GM18517 (cell line): ENCODE results near the gene ALKBH3.

Experiments
- ATAC-seq: cut with Tn5 transposase; IDR thresholded peaks from one replicate; pipeline ENCODE4 v1.9.1; 2021; ENCODE audit warnings: mild to moderate bottlenecking, moderate library complexity; ENCODE audit not compliant: unreplicated experiment

The ALKBH3 gene

GRCh38 chr11:43921561-43922294 is 41.1 kb downstream of the ALKBH3 start:
- no peak for ATAC-seq

GRCh38 chr11:43922295-43922648 is 41.6 kb downstream of the ALKBH3 start:
- no peak for ATAC-seq

- no peak for ATAC-seq
Observed at GRCh38 chr11:43922744-43923405, 42.2 kb downstream of the ALKBH3 start.

DNA sequence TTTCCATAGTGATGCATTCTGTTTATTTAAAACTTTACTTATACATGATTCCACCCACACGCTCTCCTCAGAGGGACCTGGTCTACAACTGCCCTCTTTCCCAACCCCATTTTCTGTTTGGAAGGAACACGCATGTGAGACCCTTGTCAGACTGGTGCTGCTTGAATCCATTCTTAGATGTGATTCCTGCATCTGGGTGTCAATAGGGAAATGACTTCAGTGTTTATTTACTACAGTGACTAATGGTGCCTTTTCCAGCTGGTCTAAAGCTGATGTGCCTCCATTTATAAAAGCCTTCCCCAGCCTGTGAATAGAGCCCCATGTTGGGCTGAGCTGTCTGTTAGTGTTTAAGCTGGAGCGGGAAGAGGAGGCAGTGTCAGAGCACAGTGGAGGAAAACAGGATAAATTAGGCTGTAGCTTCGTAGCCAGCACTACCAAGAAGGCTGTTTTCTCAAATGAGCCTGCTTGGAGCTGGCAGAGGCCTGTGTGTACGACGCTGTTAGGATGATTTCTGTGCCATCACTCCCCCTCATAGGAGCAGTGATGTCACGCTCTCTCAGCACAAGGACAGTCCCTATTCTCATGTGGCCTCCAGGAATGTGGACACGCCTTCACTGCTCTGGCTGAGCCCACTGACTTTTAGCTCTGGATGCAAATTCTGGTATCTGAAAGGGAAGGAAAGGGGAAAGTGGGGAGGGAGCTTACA is 42.9 kb downstream of the ALKBH3 start:
- no peak for ATAC-seq

DNA sequence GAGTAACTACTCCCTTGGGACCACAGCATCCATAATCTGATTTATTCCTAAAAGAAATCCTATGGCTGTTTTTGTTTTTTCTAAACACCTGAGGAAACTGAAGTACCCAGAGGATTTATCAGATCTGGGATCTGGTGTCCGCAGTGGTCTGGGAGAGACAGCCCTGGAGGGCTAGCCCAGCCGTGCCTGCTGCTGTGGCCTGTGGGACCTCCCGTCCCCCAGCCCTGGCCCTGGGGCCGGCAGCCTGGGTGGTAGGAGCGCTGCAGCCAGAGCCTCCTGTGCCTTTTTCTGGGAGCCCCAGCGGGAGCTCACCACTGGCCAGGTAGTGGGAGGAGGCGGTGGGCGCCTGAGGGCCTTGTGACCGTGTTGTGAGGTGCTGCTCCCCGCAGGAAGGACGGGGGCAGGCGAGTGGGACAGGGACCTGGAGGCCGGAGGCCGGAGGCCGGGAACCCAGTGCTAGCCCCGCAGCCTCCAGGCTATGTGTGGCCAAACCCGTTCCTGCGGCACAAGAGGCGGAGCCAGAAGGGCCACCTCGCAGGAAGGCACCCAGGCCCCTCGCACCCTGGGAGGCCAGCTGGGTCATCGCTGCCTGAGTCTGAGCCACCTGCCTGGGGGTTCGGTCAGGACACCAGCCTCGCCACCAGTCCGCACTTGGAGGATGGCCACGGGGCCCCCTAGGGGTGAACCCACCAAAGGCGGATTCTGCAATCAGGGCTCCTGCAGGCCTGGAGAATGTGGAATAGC is 43.7 kb downstream of the ALKBH3 start:
- ATAC-seq: no peak

DNA sequence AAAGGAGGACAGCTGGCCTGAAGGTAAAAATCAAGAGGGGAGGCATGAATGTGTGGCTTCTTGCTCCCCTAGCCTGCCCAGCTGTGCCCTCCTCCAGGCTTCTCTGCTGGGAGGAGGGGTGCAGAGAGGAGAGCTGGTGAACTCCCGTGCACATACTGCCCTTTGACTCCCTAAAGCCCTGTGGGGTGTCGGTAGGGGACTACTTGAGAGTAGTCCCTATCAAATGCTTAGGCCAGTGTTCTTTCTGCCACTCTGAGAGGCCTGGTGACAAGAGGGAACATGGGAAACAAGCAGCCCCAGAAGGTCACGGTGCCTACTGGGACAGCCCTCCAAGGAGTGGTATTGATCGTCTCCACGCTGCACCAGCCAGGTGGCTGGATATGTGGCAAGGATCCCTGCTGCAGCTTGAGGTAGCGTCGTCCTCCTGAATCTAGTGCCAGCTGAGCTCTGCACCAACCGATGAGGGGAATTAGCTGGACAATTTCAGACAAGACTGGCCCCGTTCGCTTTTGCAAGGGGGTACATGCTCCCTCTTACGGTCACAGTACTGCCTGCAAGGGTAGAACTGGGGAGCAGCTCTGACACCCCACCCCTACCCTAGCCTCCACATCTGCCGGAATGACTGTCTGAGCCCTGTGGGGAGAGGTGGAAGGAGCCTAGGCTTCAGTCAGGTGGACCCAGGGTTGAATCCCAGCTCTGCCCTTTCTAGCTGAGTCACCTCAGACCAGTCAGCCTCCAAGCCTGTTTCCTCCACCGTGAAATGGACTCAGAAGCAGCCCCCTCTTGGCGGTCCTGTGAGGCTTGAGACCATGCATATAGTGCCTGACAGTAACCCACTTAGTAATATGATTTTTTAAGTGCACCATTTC is 44.7 kb downstream of the ALKBH3 start:
- ATAC-seq: no peak

GRCh38 chr11:43925932-43926505 is 45.4 kb downstream of the ALKBH3 start:
- no peak for ATAC-seq

DNA sequence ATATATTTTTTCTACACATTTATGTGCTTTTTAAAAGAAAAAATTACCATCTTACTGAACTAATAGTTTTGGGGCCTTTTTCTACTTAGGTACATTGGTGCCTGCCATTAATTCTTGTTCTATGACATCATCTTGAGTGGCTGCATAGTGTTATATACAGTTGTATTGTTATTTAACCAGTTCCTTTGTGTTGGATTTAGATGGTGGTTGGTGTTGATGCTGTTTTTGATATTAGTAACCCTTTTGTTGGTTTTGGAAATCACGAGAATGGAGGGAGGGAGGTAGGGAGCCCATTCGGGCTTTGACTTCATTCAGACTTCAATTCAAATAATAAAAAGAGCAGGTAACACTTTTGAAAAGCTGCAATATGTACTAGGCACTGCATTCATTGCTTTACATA is 46.4 kb downstream of the ALKBH3 start:
- no peak for ATAC-seq

DNA sequence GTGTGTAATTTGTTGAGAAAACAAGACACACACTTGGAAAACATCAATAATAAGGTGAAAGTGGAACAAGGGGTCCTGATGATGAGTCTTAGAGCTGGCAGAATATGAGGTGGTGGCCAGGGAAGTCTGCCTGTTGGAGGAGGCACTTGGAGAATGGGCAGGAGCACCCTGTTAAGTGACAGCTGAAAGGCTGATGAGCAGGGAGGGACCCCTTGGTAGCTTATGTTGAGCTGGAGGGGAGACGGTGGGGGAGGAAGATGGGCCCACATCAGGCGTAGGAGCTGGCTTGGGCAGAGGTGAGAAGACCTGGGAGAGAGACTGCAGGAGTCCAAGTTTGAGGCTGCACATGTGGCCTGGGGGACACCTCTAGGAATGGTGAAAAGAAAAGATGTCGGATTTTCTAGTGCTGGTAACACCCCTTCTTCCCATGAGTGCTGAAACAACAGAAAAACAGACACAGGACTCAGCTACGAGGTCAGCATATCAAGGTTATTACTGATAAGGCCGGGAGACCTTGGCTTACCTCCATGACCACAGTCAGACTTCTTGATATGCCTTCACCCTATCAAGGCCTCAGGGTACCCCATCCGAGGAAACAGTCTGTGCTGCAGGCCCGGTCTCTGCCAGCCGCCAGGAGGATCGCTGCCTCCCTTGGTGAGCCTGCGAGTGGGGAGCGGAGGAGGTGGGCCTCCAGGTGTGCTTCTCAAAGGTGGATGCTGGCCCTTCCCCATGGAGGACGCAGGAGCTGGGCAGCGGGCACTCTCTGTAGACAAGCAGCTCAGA is 47.5 kb downstream of the ALKBH3 start:
- ATAC-seq: no peak

- ATAC-seq: no peak
Observed at GRCh38 chr11:43928721-43929120, 48.1 kb downstream of the ALKBH3 start.

GRCh38 chr11:43930868-43931716 is 50.5 kb downstream of the ALKBH3 start:
- ATAC-seq: no peak

GRCh38 chr11:43931717-43932039 is 51.0 kb downstream of the ALKBH3 start:
- ATAC-seq: no peak

DNA sequence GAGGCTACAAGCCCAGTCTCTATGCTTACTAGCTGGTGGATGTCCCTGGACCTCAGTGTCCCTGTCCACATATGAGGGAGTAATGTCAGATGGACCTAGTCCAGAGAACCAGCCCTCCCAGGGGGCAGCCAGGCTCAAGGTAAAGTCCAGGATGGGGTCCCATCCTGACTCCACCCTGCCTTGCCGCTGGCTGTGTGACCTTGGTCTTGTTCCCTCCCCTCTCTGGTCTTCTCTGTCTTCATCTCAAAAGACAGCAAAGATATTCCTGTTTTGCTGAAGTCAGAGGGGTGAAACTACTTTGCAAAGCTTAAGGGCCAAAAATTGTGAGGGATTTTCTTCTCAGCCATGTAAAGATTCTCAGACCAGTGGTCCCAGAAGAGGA is 52.6 kb downstream of the ALKBH3 start:
- no peak for ATAC-seq

DNA sequence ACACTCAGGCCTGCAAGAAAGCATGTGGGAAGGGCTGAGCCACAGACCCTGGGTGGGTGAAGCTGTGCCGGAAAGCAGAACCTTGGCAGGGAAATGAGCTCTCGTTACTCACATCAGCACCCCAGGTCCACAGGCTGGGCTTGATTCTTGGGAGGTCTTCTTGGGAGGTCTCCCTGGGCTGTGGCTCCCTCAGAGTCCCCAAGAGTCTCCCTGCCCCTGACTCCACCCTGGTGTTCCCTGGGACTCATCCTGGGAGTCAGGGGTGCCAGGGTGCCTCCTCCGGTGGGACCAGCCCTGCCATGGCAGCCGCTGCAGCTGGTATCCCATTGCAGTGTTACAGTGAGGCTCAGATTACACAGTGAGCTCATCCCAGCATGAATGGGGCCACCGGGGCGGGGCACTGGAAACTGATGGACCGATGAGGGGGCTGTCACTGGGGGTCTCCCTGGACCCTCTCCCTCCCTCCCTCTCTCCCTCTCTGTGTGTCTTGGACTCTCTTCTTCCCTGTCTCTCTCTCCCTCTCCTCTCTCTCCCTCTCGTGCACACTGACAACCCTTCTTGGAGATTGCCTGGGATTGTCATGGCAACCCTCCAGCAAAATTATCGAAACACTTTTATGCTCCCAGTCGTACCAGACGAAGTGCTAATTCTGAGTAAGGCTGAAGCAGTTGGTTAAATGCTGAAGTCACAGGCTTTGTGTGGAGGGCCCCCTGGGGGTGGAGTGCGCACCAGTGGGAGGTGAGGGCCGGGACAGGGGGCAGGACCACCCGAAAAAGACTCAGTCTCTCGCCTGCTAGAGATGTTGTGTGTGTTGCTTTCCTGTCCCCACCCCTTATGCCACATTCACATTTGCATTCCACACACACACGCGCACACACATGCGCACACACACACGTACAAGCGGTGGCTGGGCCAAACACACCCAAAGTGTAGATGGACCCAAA is 53.2 kb downstream of the ALKBH3 start:
- no peak for ATAC-seq

GRCh38 chr11:43934601-43935423 is 54.2 kb downstream of the ALKBH3 start:
- no peak for ATAC-seq

- no peak for ATAC-seq
Observed at GRCh38 chr11:43935424-43935979, 54.9 kb downstream of the ALKBH3 start.
